Astrocyte of the cerebellum (primary cell): Measurements from ENCODE around the gene BBS1.

Source experiments
- DNase-seq: peaks from one replicate; pipeline ENCODE4 v3.0.0-alpha.2; 2011; ENCODE audit warnings: low read depth
- H3K4me3 ChIP-seq: 2 replicates; pipeline ENCODE4 v1.5.1; 2011; ENCODE audit warnings: mild to moderate bottlenecking, low read depth, low read length, moderate library complexity
- in situ Hi-C: cut with HindIII; loops from 2 replicates; pipeline ENCODE4 v1.10.0; 2017; ENCODE audit warnings: low sequenced_read_pairs
- TF ChIP-seq, protein P1 (sequence below): IDR thresholded peaks from 2 replicates; pipeline ENCODE4 v1.5.1; 2012; ENCODE audit warnings: low read length, low read depth, moderate library complexity, mild to moderate bottlenecking; ENCODE audit errors: missing control alignments

The BBS1 gene

GRCh38 chr11:66555416-66555815 lies 45.0 kb downstream of the BBS1 start:
- in situ Hi-C loops, result no loop called here
- TF ChIP-seq, protein P1, sequence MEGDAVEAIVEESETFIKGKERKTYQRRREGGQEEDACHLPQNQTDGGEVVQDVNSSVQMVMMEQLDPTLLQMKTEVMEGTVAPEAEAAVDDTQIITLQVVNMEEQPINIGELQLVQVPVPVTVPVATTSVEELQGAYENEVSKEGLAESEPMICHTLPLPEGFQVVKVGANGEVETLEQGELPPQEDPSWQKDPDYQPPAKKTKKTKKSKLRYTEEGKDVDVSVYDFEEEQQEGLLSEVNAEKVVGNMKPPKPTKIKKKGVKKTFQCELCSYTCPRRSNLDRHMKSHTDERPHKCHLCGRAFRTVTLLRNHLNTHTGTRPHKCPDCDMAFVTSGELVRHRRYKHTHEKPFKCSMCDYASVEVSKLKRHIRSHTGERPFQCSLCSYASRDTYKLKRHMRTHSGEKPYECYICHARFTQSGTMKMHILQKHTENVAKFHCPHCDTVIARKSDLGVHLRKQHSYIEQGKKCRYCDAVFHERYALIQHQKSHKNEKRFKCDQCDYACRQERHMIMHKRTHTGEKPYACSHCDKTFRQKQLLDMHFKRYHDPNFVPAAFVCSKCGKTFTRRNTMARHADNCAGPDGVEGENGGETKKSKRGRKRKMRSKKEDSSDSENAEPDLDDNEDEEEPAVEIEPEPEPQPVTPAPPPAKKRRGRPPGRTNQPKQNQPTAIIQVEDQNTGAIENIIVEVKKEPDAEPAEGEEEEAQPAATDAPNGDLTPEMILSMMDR, result no peak
- no peak overlapping the region for H3K4me3 ChIP-seq
- DNase-seq, result no peak

GRCh38 chr11:66556086-66556485 lies 45.7 kb downstream of the BBS1 start:
- DNase-seq, result no peak
- no peak overlapping the region for H3K4me3 ChIP-seq
- in situ Hi-C loops, result no loop called here
- TF ChIP-seq, protein P1, result no peak

DNA sequence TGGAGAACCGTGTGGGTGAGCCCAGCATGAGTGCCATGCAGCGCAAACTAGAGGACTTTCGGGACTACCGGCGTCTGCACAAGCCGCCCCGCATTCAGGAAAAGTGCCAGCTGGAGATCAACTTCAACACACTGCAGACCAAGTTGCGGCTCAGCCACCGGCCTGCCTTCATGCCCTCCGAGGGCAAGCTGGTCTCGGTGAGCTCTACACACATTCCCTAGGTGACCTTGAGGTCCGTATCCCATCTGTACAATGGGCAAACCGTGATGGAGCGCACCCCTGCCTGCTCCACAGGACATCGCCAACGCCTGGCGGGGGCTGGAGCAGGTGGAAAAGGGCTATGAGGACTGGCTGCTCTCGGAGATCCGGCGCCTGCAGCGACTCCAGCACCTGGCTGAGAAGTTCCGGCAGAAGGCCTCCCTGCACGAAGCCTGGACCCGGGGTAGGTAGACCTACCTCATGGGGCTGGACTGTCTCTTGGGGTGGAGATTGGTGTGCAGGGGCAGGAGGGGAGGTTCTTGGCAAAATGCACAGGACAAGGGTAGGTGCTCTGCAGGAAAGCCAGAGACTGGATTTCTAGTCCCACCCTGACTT lies 47.4 kb downstream of the BBS1 start:
- in situ Hi-C loops, result no loop called here
- TF ChIP-seq, protein P1, result no peak
- H3K4me3 ChIP-seq, result no peak overlapping the region
- no peak for DNase-seq

- no peak overlapping the region for H3K4me3 ChIP-seq
- TF ChIP-seq, protein P1, result no peak
- in situ Hi-C loops, result no loop called here
- DNase-seq, result no peak
Observed at GRCh38 chr11:66559142-66559865, 48.9 kb downstream of the BBS1 start.

GRCh38 chr11:66559866-66560676 lies 49.6 kb downstream of the BBS1 start:
- TF ChIP-seq, protein P1, result no peak
- DNase-seq, result no peak
- in situ Hi-C loops, result no loop called here
- H3K4me3 ChIP-seq, result no peak overlapping the region

DNA sequence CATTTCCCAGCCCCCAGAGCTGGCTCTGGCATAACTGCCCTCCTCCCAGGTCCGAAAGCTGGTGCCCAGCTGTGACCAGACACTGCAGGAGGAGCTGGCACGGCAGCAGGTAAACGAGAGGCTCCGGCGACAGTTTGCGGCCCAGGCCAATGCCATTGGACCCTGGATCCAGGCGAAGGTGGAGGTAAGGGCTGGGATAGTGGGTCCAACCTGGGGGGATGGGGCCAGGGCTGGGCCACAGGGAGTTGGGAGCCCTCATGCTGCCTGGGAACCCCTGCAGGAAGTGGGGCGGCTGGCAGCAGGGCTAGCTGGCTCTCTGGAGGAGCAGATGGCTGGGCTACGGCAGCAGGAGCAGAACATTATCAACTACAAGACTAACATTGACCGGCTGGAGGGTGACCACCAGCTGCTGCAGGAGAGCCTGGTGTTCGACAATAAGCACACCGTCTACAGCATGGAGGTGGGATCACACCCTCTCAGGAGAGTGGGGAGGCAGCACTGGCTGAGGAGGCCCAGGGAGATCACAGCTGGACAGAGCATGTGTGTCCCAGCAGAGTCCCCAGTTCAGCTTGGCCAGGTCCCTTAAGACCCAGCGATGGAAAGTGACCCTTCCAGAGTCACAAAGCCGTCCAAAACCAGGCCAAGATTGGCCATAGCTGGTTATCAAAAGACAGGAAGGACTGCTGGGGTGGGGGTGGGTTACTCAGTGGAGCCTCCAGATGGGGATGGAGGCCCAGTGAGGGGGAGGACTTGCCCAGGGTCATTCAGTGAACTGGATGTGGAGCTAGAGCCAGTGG lies 50.9 kb downstream of the BBS1 start:
- TF ChIP-seq, protein P1, result no peak
- no peak overlapping the region for H3K4me3 ChIP-seq
- in situ Hi-C loops, result no loop called here
- DNase-seq, result no peak
